GM19372 (cell line): Measurements from ENCODE around the gene LCN12.

ENCODE experiments used
- ATAC-seq: cut with Tn5 transposase; IDR thresholded peaks from one replicate; pipeline ENCODE4 v1.9.1; 2021; ENCODE audit warnings: mild to moderate bottlenecking, low read depth, moderate library complexity; ENCODE audit not compliant: unreplicated experiment

LCN12 gene

GRCh38 chr9:136956604-136957003 is 4.5 kb downstream of the LCN12 start:
- no peak for ATAC-seq

GRCh38 chr9:136957461-136957860 is 5.4 kb downstream of the LCN12 start:
- no peak for ATAC-seq

DNA sequence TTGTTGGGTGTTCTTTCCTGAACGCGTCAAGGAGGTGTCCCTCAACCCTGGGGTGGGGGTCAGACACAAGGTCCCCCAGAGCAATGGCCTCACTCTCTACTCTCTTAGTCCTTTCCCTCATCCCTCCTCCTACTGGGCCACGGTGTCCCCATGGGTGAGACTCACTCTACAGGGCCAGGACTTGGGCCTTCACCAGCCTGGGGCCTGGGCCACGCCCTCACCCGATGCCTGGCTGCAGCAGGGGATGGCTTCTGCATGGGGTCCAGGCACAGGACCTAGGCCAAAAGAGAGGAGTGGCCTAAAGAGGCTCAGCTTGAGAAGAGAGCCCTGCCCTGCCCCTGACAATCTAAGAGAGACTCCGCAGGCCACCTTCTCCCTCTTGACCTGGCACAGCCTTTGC is 5.8 kb downstream of the LCN12 start:
- no peak for ATAC-seq

GRCh38 chr9:136958473-136958872 is 6.4 kb downstream of the LCN12 start:
- ATAC-seq: no peak

GRCh38 chr9:136958898-136959850 is 7.1 kb downstream of the LCN12 start:
- no peak for ATAC-seq

DNA sequence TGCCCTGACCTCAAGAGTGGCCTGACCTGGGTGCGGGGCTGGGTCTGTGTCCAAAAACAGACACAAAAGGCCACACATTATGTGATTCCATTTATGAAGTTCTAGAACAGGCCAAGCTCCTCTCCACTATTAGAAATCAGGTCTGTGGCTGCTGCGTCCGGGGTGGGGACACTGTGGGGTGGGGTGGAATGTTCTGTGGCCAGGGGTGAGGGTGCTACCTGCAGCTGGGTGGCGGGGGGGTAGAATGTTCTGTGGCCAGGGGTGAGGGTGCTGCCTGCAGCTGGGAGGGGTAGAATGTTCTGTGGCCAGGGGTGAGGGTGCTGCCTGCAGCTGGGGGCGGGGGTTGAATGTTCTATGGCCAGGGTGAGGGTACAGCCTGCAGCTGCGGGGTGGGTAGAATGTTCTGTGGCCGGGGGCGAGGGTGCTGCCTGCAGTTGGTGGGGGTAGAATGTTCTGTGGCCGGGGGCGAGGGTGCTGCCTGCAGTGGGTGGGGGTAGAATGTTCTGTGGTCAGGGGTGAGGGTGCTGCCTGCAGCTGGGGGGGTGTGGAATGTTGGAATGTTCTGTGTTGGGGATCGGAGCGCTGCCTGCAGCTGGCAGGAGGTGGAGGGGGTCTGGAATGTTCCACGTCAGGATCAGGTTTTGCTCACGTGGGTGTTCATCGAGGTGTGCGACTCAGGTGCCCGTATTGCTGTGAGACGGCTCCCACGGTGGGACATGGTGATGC is 8.3 kb downstream of the LCN12 start:
- no peak for ATAC-seq

DNA sequence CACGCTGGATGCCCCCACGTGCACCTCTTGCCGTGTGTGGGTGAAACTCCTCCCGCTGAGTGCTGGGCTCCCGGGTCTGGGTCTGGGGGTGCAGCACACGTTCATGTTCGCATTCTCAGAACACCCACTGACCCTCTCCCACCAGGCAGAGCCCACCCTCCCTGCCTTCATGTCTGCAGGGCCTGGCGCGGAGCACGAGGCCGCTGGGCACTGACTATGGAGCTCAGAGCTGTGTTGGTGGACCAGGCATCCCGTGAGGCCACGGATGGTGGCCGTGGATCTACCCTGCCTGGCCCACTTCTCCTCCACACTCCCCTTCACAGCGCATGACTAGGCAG is 8.8 kb downstream of the LCN12 start:
- no peak for ATAC-seq

GRCh38 chr9:136961279-136962065 is 9.4 kb downstream of the LCN12 start:
- no peak for ATAC-seq

DNA sequence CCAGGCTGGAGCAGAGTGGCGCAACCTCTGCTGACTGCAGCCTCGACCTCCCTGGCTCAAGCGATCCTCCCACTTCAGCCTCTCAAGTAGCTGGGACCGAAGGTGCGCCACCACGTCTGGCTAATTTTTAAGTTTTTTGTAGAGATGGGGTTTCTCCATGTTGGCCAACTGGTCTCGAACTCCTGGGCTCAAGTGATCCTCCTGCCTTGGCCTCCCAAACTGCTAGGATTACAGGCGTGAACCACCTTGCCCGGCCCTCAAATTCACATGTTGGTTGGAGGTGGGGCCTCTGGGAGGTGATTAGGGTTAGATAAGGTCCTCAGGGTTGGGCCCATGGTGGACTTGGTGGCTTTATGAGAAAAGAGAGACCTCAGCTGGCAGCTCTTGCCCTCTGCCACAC is 10.1 kb downstream of the LCN12 start:
- no peak for ATAC-seq

DNA sequence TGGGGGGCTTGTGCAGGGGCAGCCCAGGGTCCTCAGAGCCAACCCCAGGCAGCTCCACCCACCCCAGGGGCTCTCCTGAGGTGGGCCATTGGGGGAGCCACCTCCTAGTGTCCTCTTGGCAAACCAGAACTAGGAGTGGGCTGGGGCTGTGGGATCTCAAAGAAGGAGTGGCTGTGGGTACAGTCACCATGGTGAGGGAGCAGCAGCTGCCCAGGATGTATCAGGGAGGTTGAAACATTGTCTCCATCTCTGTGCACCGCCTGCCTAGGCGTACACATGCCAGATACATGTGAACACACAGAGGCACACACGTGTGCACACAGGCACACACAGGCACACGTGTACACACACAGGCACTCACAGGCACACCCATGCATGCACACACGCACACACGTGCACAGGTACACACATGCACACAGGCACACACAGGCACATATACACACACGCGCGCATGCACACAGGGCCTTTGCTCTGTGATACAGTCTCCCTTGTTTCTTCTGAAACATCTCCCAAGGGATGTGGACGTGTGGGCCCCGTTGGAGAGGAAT is 10.7 kb downstream of the LCN12 start:
- no peak for ATAC-seq

DNA sequence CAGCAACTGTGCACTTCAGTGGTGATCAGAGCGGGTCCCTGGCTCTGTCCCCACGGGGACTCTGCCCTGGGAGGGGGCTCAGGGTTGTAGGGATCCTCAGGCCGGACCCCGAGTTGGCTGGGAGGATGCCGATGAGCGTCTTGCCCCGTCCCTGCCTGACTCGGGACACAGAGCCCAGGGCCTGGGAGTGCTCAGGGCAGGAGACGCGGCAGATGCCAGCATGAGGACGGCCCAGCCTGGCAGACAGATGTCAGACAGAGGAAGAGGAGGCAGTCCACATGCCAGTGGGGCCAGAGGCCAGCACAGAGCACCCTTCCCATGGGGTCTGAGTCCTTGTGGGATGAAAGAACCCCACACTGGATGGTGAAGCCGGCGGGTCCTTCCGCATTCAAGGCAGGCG is 11.3 kb downstream of the LCN12 start:
- no peak for ATAC-seq

DNA sequence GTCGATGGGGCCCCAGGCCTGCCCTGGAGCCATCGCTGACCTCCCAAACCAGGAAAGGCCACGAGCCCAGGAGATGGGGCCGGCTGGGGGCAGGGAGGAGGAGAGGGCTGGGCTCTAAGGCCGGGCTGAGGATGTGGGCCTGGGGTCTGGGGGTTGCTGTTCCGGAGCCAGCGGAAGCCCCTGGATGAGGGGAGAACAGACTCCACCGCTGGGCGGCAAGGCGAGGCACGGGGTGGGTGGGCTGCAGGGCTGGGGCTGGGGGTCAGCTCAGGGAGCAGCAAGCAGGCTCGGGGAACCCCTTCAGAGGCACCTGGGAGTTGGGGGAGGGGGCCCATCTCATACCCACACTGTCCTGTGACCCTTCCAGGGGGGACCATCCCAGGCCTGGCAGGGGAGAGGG is 11.7 kb downstream of the LCN12 start:
- no peak for ATAC-seq

DNA sequence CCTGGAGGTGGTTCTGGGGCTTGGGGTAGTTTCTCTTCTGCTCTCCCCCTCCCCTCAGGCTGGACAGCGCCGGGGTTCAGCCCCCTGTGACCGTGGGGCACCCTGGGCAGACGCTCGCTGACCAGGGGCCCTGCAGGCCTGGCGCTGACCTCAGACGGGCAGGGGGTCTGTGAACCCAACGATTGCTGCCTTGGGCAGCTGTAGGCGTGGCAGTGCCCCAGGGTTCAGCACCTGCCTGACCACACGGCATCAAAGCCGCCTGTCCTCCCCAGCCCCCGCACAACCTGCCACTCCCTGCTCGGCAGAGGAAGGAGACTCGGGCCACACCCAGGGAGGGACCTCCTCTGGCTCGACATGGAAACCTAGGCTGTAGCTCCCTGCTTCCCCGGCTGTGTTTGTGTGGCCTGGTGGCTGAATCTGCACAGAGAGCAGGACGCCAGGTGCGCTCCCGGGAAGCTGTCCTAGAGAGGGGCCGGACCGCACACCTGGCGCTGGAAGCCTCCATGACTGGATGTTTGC is 12.2 kb downstream of the LCN12 start:
- ATAC-seq: no peak

DNA sequence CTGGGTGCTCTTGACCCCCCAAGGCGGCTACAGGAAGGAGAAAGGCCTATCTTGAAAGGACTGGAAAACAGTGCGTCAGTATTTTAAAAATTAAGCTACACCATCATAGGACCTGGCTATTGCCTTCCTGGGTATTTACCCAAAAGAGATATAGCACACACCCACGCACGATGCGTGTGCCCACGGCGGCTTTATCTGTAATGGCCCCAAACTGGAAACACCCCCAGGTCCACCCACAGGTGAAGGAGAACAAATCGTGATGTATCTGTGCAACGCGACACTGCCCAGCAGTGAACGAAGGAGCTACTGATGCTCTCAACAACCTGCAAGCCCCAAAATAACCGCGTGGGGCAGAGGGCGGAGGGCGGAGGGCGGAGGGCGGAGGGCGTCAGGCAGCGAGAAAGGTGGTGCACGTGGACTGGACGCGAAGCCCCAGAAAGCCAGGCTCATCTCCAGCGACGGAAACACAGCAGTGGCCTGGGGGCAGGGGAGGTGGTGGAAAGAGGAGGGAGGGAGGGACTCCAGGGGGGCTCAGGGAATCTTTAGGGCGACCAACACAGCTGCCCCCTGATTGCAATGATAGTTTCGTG is 12.9 kb downstream of the LCN12 start:
- no peak for ATAC-seq

GRCh38 chr9:136965771-136966484 is 13.9 kb downstream of the LCN12 start:
- no peak for ATAC-seq

- ATAC-seq: no peak
Observed at GRCh38 chr9:136968333-136969127, 16.5 kb downstream of the LCN12 start.

GRCh38 chr9:136969150-136969549 is 17.1 kb downstream of the LCN12 start:
- ATAC-seq: no peak

- ATAC-seq: no peak
Observed at GRCh38 chr9:136969774-136970173, 17.7 kb downstream of the LCN12 start.

GRCh38 chr9:136970361-136970760 is 18.3 kb downstream of the LCN12 start:
- no peak for ATAC-seq
